Muscle layer of duodenum (tissue), 2 donors: ENCODE data around the gene BRD3OS.

Source experiments
- H3K27ac ChIP-seq: one replicate; pipeline ENCODE4 v1.7.0; 2013; ENCODE audit warnings: mild to moderate bottlenecking, low read length
- H3K27me3 ChIP-seq: one replicate; pipeline ENCODE4 v1.7.0; 2013; ENCODE audit warnings: low read depth, mild to moderate bottlenecking, control low read depth, low read length
- H3K36me3 ChIP-seq, 2 donors: one replicate each; pipeline ENCODE4 v1.7.0; 2013; ENCODE audit warnings: low read length in 2 of 2, control low read depth in 1 of 2, mild to moderate bottlenecking in 1 of 2; ENCODE audit not compliant: insufficient read depth in 2 of 2, control insufficient read depth in 1 of 2
- H3K4me1 ChIP-seq, 2 donors: one replicate each; pipeline ENCODE4 v1.7.0; 2013; ENCODE audit warnings: low read length in 2 of 2, mild to moderate bottlenecking in 2 of 2, control low read depth in 1 of 2, moderate library complexity in 1 of 2; ENCODE audit not compliant: insufficient read depth in 2 of 2, control insufficient read depth in 1 of 2
- H3K4me3 ChIP-seq, 2 donors: one replicate each; pipeline ENCODE4 v1.7.0; 2013; ENCODE audit warnings: low read length in 2 of 2, low read depth in 1 of 2, mild to moderate bottlenecking in 1 of 2
- H3K9me3 ChIP-seq, 2 donors: one replicate each; pipeline ENCODE4 v1.7.0; 2013; ENCODE audit warnings: low read length in 2 of 2, control low read depth in 1 of 2, mild to moderate bottlenecking in 1 of 2; ENCODE audit not compliant: control insufficient read depth in 1 of 2
- donor health status: healthy.

BRD3OS gene

GRCh38 chr9:134011401-134011800, 13.9 kb upstream of the BRD3OS start:
- Histone ChIP-seq H3K4me3 (no peak overlapping the region), H3K9me3 (no peaks in the 10 kb centered on the region), H3K36me3 (no peaks in the 10 kb centered on the region), H3K27me3 (no peaks in the 10 kb centered on the region), H3K4me1 (no peaks in the 10 kb centered on the region), H3K27ac (no peak overlapping the region)

DNA sequence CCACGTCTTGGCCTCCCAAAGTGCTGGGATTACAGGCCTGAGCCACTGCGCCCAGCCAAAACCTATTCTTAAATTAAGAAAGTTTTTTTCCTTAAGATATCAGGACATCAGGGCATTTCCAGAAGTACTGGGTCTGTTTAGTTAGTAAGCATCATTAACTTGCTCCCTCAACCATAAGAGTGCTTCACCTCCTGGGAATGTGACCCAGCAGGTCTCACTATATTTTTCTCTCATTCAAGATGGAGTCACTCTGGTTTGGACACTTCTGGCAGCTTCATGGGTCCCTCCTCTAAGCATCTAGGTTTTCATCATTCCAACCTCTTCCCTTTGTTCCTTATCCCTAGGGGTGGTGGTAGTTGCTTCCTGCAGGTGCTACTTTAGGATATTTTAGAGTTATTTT, 10.3 kb upstream of the BRD3OS start:
- Histone ChIP-seq H3K27me3 (no peaks in the 10 kb centered on the region), H3K27ac (no peak overlapping the region), H3K9me3 (no peaks in the 10 kb centered on the region), H3K4me1 (no peaks in the 10 kb centered on the region), H3K4me3 (no peak overlapping the region), H3K36me3 (no peaks in the 10 kb centered on the region)

- H3K27ac ChIP-seq, result no peak overlapping the region
- peak overlapping the region; percentile 38 to 47 for H3K4me3 ChIP-seq
- peaks cover 0 to 14% of the 10 kb centered on the region in 2 donors for H3K4me1 ChIP-seq
These were observed 978 bp upstream of the BRD3OS start for GRCh38 chr9:134024214-134024792.

DNA sequence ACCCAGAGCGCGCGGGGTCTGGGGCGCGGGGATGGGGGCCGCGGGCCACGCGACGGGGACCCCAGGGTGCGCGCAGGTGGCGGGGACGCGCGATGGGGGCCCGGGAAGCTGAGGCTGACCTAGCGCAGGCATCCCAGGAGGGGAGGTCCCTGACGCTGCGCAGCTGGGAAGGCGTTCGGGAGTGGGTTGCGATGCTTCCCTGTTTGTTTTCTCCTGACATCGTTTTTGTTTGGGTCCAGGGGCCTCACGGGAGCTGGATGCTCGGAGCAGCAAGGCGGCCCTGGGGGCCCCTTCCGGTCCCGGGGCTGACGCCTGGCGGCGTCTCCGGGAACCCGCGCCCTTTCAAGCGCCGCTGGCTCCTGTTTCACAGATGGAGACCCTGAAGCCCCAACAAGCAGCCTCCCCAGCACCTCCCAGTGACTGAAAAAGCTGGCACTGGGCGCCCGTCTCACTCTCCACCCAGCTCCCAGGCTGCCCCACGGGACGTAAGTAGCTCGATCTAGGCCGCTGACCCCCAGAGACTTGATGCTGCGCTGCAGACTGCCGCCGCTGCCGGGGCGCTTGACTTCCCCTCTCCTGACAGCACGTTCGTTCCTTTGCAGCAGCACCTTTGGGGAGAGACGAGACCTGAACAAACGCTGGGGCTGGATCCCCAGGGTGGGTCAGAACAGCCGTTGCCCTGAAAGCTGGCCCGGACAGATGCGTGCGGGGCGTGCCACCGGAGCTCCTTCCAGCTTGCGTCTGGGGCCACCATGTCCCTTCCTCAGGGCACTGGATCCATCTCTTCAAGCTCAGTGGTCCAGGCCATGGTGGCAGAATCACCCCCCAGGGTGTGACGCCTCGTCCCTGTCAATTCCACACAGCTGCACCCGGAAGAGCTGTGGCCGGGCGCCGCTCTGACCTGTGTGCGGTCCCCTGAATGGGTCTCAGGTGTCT, 593 bp downstream of the BRD3OS start:
- H3K27ac ChIP-seq, result no peak overlapping the region
- H3K9me3 ChIP-seq, result no peaks in the 10 kb centered on the region
- no peaks in the 10 kb centered on the region for H3K27me3 ChIP-seq
- H3K4me1 ChIP-seq, result peaks cover 0 to 14% of the 10 kb centered on the region in 2 donors
- H3K36me3 ChIP-seq, result peaks cover 2 to 16% of the 10 kb centered on the region in 2 donors
- H3K4me3 ChIP-seq, result peak overlapping the region; percentile 72 to 76

More at GRCh38 chr9:134024214-134024792, 978 bp upstream of the BRD3OS start:
- peaks cover 0 to 7% of the 10 kb centered on the region in 2 donors for H3K36me3 ChIP-seq
- H3K9me3 ChIP-seq, result no peaks in the 10 kb centered on the region
- no peaks in the 10 kb centered on the region for H3K27me3 ChIP-seq

DNA sequence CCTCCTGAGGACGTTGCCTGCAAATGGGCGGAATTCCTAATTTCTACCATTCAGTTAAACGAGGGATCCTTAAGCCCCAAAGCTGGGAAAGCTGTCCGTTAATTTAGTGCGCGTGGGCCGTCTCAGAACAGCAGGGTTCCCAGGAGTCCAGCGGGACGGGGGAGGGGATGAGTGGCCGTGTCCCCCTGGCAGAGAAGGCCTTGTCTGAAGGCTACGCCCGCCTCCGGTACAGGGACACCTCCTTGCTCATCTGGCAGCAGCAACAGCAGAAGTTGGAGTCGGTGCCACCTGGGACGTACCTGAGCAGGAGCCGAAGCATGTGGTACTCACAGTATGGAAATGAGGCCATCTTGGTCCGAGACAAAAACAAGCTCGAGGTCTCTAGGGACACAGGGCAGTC, 1.3 kb downstream of the BRD3OS start:
- H3K4me3 ChIP-seq, result peak overlapping the region in 1 of 2 donors; percentile 72
- peaks cover 0 to 14% of the 10 kb centered on the region in 2 donors for H3K4me1 ChIP-seq
- H3K36me3 ChIP-seq, result peaks cover 4 to 21% of the 10 kb centered on the region in 2 donors
- no peaks in the 10 kb centered on the region for H3K9me3 ChIP-seq
- H3K27ac ChIP-seq, result no peak overlapping the region
- no peaks in the 10 kb centered on the region for H3K27me3 ChIP-seq

DNA sequence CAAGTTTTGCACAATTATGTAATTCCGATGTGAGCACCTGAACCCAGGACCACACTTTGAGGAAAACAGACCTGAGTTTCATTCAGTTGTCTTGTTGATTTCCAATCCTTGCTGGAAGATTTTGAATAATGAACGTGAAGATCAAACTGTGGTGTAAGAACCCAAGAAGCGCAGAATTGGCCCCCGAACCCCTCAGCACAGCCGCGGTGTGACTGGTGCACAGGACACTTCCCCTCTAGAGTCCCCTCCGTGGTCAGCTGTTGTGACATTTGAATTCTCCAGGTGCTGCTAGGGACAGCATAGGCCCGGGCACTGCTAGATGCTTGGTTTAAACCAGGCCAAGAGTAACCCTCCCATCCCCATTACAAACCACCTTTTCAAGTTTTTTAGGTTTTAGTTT, 1.7 kb downstream of the BRD3OS start:
- Histone ChIP-seq H3K36me3 (peaks cover 4 to 25% of the 10 kb centered on the region in 2 donors), H3K4me3 (no peak overlapping the region), H3K27ac (no peak overlapping the region), H3K9me3 (no peaks in the 10 kb centered on the region), H3K27me3 (no peaks in the 10 kb centered on the region), H3K4me1 (peaks cover 0 to 14% of the 10 kb centered on the region in 2 donors)

- peaks cover 0 to 14% of the 10 kb centered on the region in 2 donors for H3K4me1 ChIP-seq
- no peak overlapping the region for H3K4me3 ChIP-seq
- no peaks in the 10 kb centered on the region for H3K9me3 ChIP-seq
- H3K27me3 ChIP-seq, result no peaks in the 10 kb centered on the region
- peaks cover 4 to 29% of the 10 kb centered on the region in 2 donors for H3K36me3 ChIP-seq
- H3K27ac ChIP-seq, result no peak overlapping the region
These were observed 2.3 kb downstream of the BRD3OS start for GRCh38 chr9:134027561-134027960.

- no peaks in the 10 kb centered on the region for H3K9me3 ChIP-seq
- no peaks in the 10 kb centered on the region for H3K27me3 ChIP-seq
- H3K4me3 ChIP-seq, result no peak overlapping the region
- no peak overlapping the region for H3K27ac ChIP-seq
- peaks cover 7 to 34% of the 10 kb centered on the region in 2 donors for H3K36me3 ChIP-seq
- peaks cover 0 to 14% of the 10 kb centered on the region in 2 donors for H3K4me1 ChIP-seq
These were observed 2.8 kb downstream of the BRD3OS start for GRCh38 chr9:134028076-134028475.

DNA sequence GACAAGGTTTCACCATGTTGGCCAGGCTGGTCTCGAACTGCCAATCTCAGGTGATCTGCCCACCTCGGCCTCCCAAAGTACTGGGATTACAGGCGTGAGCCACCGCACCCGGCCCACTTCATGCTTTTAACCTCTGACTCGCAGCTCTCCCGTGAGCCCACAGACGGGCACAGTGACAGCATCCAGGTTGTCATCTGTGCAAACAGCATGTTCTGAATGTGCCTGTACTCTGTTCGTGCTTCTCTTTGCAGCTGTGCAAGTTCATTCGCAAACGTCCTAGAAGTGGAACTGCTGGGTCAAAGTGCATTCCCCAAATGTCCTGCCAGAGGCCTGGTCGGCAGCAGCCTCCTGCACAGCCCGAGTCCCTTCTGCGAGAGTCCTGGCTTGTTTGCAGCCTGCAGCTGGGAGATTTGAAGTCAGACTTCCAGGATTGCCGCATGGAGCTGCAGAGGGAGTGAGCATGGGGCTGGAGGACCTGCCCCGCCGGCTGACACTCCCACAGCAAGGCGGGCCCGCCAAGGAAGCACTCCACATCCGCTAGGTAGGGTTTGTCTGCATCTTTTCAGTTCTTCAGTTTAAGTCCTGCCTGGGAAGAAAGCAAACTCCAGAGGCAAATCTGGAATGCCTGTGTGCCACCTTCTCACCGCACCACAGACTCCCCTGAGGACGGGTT, 3.4 kb downstream of the BRD3OS start:
- H3K4me1 ChIP-seq, result peaks cover 0 to 14% of the 10 kb centered on the region in 2 donors
- no peak overlapping the region for H3K4me3 ChIP-seq
- peaks cover 12 to 40% of the 10 kb centered on the region in 2 donors for H3K36me3 ChIP-seq
- no peaks in the 10 kb centered on the region for H3K9me3 ChIP-seq
- H3K27ac ChIP-seq, result no peak overlapping the region
- H3K27me3 ChIP-seq, result no peaks in the 10 kb centered on the region

- Histone ChIP-seq H3K4me3 (no peak overlapping the region), H3K27ac (no peak overlapping the region), H3K36me3 (peaks cover 20 to 48% of the 10 kb centered on the region in 2 donors), H3K4me1 (peaks cover 0 to 11% of the 10 kb centered on the region in 2 donors), H3K27me3 (no peaks in the 10 kb centered on the region), H3K9me3 (no peaks in the 10 kb centered on the region)
These were observed 4.3 kb downstream of the BRD3OS start for GRCh38 chr9:134029248-134030226.
